SK-N-SH (cell line): ENCODE measurements around the gene RS1. TPM values are rescaled to one million over a fixed set of nuclear protein-coding genes. Genes with fewer than 3 reads are reported as not detected.

Experiments
- CTCF ChIA-PET: fragments of 300-600, 350-600 bp; formaldehyde crosslinking; extraction: SDS; loops from one replicate; lab custom pipeline; 2021; lab: Yijun Ruan, JAX
- POLR2A ChIA-PET: fragments of 350-600 bp; sonication (Branson Sonifier 250); formaldehyde crosslinking; extraction: SDS; loops from one replicate; lab custom pipeline; 2020; ENCODE audit warnings: antibody characterized with exemption, inconsistent platforms; lab: Yijun Ruan, JAX
- DNase-seq: peaks from one replicate; pipeline ENCODE4 v3.0.0; 2012
- H2AFZ ChIP-seq: fragments of 200-600 bp; sonication (generic); 2 replicates; pipeline ENCODE4 v1.8.1; 2016; ENCODE audit warnings: antibody characterized with exemption, mild to moderate bottlenecking, low read depth
- H3F3A ChIP-seq: fragments of 200-600 bp; sonication (generic); replicated peaks from 2 replicates; pipeline ENCODE3; 2016; ENCODE audit warnings: antibody characterized with exemption, mild to moderate bottlenecking; ENCODE audit not compliant: insufficient read depth
- H3K27ac ChIP-seq, 2 experiments: fragments of 200-500 bp in 1 of 2; fragments of 200-600 bp in 1 of 2; sonication (Bioruptor generic) in 1 of 2; sonication (generic), shearing (Covaris generic) in 1 of 2; 2 replicates each; pipeline versions ENCODE4 v1.5.1 to v1.6.1; 2014 to 2016; ENCODE audit warnings: low read depth in 2 of 2, inconsistent platforms in 1 of 2, low read length in 1 of 2, mild to moderate bottlenecking in 1 of 2, mixed read lengths in 1 of 2
- H3K27me3 ChIP-seq: fragments of 200-600 bp; sonication (generic), shearing (Covaris generic); 2 replicates; pipeline ENCODE4 v1.6.1; 2016; ENCODE audit warnings: mixed run types; ENCODE audit not compliant: insufficient read depth
- H3K36me3 ChIP-seq, 2 experiments: fragments of 200-500 bp in 1 of 2; fragments of 200-600 bp in 1 of 2; sonication (Bioruptor generic) in 1 of 2; sonication (generic) in 1 of 2; replicated peaks in 1 of 2; 2 replicates each; pipeline versions ENCODE3 to v1.5.1; 2014 to 2016; ENCODE audit warnings: low read length in 1 of 2, mild to moderate bottlenecking in 1 of 2; ENCODE audit not compliant: insufficient read depth in 2 of 2, control insufficient read depth in 1 of 2
- H3K4me1 ChIP-seq, 2 experiments: fragments of 200-500 bp in 1 of 2; fragments of 200-600 bp in 1 of 2; sonication (Bioruptor generic) in 1 of 2; sonication (generic), shearing (Covaris generic) in 1 of 2; 2 replicates each; pipeline versions ENCODE4 v1.5.1 to v1.6.1; 2014 to 2016; ENCODE audit warnings: low read depth in 1 of 2, low read length in 1 of 2, mixed run types in 1 of 2; ENCODE audit not compliant: insufficient read depth in 2 of 2, control insufficient read depth in 1 of 2
- H3K4me2 ChIP-seq: fragments of 200-600 bp; sonication (generic), shearing (Covaris generic); 2 replicates; pipeline ENCODE4 v1.6.1; 2017; ENCODE audit warnings: mixed run types
- H3K4me3 ChIP-seq, 2 experiments: fragments of 200-500 bp in 1 of 2; fragments of 200-600 bp in 1 of 2; sonication (Bioruptor generic) in 1 of 2; sonication (generic), shearing (Covaris generic) in 1 of 2; 2 replicates each; pipeline versions ENCODE4 v1.5.1 to v1.8.1; 2014 to 2016; ENCODE audit warnings: low read depth in 2 of 2, inconsistent platforms in 1 of 2, low read length in 1 of 2, mild to moderate bottlenecking in 1 of 2, mixed read lengths in 1 of 2, moderate library complexity in 1 of 2
- H3K79me2 ChIP-seq: fragments of 200-600 bp; sonication (generic); 2 replicates; pipeline ENCODE4 v1.8.1; 2017; ENCODE audit warnings: mild to moderate bottlenecking; ENCODE audit not compliant: insufficient read depth
- H3K9ac ChIP-seq: fragments of 200-600 bp; sonication (generic); 2 replicates; pipeline ENCODE4 v1.6.1; 2017; ENCODE audit warnings: mixed run types
- H3K9me2 ChIP-seq: fragments of 200-600 bp; sonication (generic); 2 replicates; pipeline ENCODE4 v1.6.1; 2017; ENCODE audit warnings: mixed run types
- H3K9me3 ChIP-seq: fragments of 200-600 bp; sonication (generic); 2 replicates; pipeline ENCODE4 v1.6.1; 2017; ENCODE audit warnings: mixed run types, mild to moderate bottlenecking, moderate library complexity
- H4K20me1 ChIP-seq: fragments of 200-600 bp; sonication (generic); 2 replicates; pipeline ENCODE4 v1.6.1; 2017; ENCODE audit warnings: mild to moderate bottlenecking, mixed run types; ENCODE audit not compliant: insufficient read depth
- CHD2 ChIP-seq: fragments of 150-350 bp; IDR thresholded peaks from 2 replicates; pipeline ENCODE4 v1.6.1; 2018; ENCODE audit warnings: low read length; ENCODE audit not compliant: partially characterized antibody
- CTCF ChIP-seq: fragments of 200-600 bp; sonication (generic); IDR thresholded peaks from 2 replicates; pipeline ENCODE4 v1.6.1; 2017; ENCODE audit warnings: antibody characterized with exemption, mild to moderate bottlenecking, moderate library complexity
- EP300 ChIP-seq, 2 experiments: IDR thresholded peaks; 2 replicates each; pipeline versions ENCODE4 v1.4.0 to v1.6.1; 2012; ENCODE audit warnings: borderline replicate concordance in 1 of 2, low read depth in 1 of 2, low read length in 1 of 2
- EZH2phosphoT487 ChIP-seq: fragments of 200-600 bp; sonication (generic); IDR thresholded peaks from 2 replicates; pipeline ENCODE4 v1.6.1; 2017; ENCODE audit warnings: low read depth, mixed run types, mild to moderate bottlenecking, antibody characterized with exemption, moderate library complexity, borderline replicate concordance
- GATA2 ChIP-seq: sonication (generic); formaldehyde crosslinking; IDR thresholded peaks from 2 replicates; pipeline ENCODE4 v1.5.0; 2020; ENCODE audit warnings: mild to moderate bottlenecking, missing genetic modification reagents
- NFIC ChIP-seq: IDR thresholded peaks from 2 replicates; pipeline ENCODE4 v1.4.0; 2012; ENCODE audit warnings: borderline replicate concordance
- NRF1 ChIP-seq: IDR thresholded peaks from 2 replicates; pipeline ENCODE4 v1.6.1; 2012; ENCODE audit warnings: low read depth, mild to moderate bottlenecking, low read length
- POLR2AphosphoS5 ChIP-seq: IDR thresholded peaks from 2 replicates; pipeline ENCODE4 v1.6.1; 2012; ENCODE audit warnings: low read depth, low read length
- RFX5 ChIP-seq: IDR thresholded peaks from 2 replicates; pipeline ENCODE4 v1.6.1; 2012; ENCODE audit warnings: mild to moderate bottlenecking, improper control_type of control experiment, low read length
- RXRA ChIP-seq: IDR thresholded peaks from 2 replicates; pipeline ENCODE4 v1.4.0; 2012; ENCODE audit warnings: low read depth, mild to moderate bottlenecking, borderline replicate concordance
- SMC3 ChIP-seq: IDR thresholded peaks from 2 replicates; pipeline ENCODE4 v1.6.1; 2012; ENCODE audit warnings: low read depth, low read length, improper control_type of control experiment
- TAF1 ChIP-seq: IDR thresholded peaks from 2 replicates; pipeline ENCODE4 v1.6.1; 2012; ENCODE audit warnings: low read depth, mild to moderate bottlenecking, low read length, moderate library complexity, borderline replicate concordance
- USF1 ChIP-seq: IDR thresholded peaks from 2 replicates; pipeline ENCODE4 v1.4.0; 2012; ENCODE audit warnings: low read depth, borderline replicate concordance
- YY1 ChIP-seq: IDR thresholded peaks from 2 replicates; pipeline ENCODE4 v1.4.0; 2012; ENCODE audit warnings: low read depth, mild to moderate bottlenecking
- WGBS: methylation state at CpG from one replicate; pipeline ENCODE4 v1.1.6; 2017; ENCODE audit warnings: low lambda C conversion rate; 5-methylcytosine and 5-hydroxymethylcytosine counted together
- polyA plus RNA-seq, 3 experiments: library from polyadenylated mRNA; depleted of rRNA; stranded (reverse); fragments of >200 nt; gene quantifications; 2 replicates each; pipeline ENCODE4 v1.2.3, GENCODE V29; 2012
- TF ChIP-seq, protein P1 (sequence below): IDR thresholded peaks from 2 replicates; pipeline ENCODE4; 2012
- TF ChIP-seq, protein P2 (sequence below): fragments of 150-350 bp; IDR thresholded peaks from 2 replicates; pipeline ENCODE4 v1.6.1; 2016; ENCODE audit warnings: mild to moderate bottlenecking, low read depth, low read length

The RS1 gene
- polyA plus RNA-seq, 1 of the 3 experiments (the other 2 are of a cell fraction), result not detected

GRCh38 chrX:18620349-18620748, 51.6 kb downstream of the RS1 start:
- H3K4me3 ChIP-seq, result no peak overlapping the region
- ChIA-PET POLR2A (no interaction called here), CTCF (no interaction called here)
- no peaks in the 10 kb centered on the region for H3K79me2 ChIP-seq
- H3K27ac ChIP-seq, result no peak overlapping the region; a peak in 1 of 4 replicates
- no peaks in the 10 kb centered on the region; the same call in 1 of the 2 replicates for H3K9me2 ChIP-seq
- H3K36me3 ChIP-seq, result peaks cover 0 to 14% of the 10 kb centered on the region in 2 experiments
- no peaks in the 10 kb centered on the region for H3K9me3 ChIP-seq
- WGBS, result 51% methylated on average over 7 of the region's 8 CpGs
- H3K9ac ChIP-seq, result no peak overlapping the region
- no peak overlapping the region for H2AFZ ChIP-seq
- no peak for DNase-seq
- no peaks in the 10 kb centered on the region for H4K20me1 ChIP-seq
- no peaks in the 10 kb centered on the region for H3K27me3 ChIP-seq
- H3K4me2 ChIP-seq, result no peak overlapping the region
- no peaks in the 10 kb centered on the region for H3F3A ChIP-seq
- H3K4me1 ChIP-seq, result no peaks in the 10 kb centered on the region; a peak in 1 of 4 replicates
- TF ChIP-seq TAF1 (no peak), CTCF (no peak), CHD2 (no peak), YY1 (no peak), RFX5 (no peak), RXRA (no peak), EZH2phosphoT487 (no peak), NFIC (no peak)
- TF ChIP-seq, protein P1, sequence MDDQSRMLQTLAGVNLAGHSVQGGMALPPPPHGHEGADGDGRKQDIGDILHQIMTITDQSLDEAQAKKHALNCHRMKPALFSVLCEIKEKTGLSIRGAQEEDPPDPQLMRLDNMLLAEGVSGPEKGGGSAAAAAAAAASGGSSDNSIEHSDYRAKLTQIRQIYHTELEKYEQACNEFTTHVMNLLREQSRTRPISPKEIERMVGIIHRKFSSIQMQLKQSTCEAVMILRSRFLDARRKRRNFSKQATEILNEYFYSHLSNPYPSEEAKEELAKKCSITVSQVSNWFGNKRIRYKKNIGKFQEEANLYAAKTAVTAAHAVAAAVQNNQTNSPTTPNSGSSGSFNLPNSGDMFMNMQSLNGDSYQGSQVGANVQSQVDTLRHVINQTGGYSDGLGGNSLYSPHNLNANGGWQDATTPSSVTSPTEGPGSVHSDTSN, result no peak

DNA sequence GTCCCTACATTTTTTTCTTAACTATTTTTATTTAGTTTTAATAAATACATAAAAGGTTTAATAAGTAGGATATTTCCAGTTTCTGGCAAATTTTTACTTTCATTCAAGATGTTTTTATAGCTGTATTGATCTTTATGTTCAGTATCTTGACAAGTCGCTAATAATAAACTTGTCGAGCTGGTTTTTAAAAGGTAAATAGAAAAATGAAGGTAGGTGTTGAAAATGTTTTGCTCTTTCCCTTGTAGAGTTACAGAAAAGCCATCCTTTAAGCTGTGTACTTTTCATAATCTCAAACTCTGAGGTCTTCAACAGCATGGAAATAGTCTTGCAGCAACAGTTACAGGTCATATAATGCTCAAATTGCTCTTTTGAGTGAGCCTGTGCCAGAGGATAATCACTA, 52.6 kb downstream of the RS1 start:
- no peaks in the 10 kb centered on the region for H3F3A ChIP-seq
- no peak overlapping the region for H3K9ac ChIP-seq
- ChIA-PET POLR2A (no interaction called here), CTCF (interaction anchor here (1.0 to 1.5 kb wide), 2 partner anchors 11 to 12 kb away, joined by 3 to 5 read pairs; no protein-coding TSS in a partner anchor)
- no peaks in the 10 kb centered on the region; a peak in 1 of 4 replicates for H3K4me1 ChIP-seq
- H3K27ac ChIP-seq, result no peak overlapping the region
- H3K9me3 ChIP-seq, result no peaks in the 10 kb centered on the region
- no peaks in the 10 kb centered on the region; the same call in 1 of the 2 replicates for H3K9me2 ChIP-seq
- H2AFZ ChIP-seq, result no peak overlapping the region
- no peak overlapping the region for H3K4me2 ChIP-seq
- H4K20me1 ChIP-seq, result no peaks in the 10 kb centered on the region
- peaks cover 0 to 6% of the 10 kb centered on the region in 2 experiments for H3K36me3 ChIP-seq
- 56% methylated on average over 2 of the region's 2 CpGs for WGBS
- no peak for DNase-seq
- no peak overlapping the region for H3K4me3 ChIP-seq
- no peaks in the 10 kb centered on the region for H3K27me3 ChIP-seq
- no peaks in the 10 kb centered on the region for H3K79me2 ChIP-seq
- TF ChIP-seq RFX5 (no peak), POLR2AphosphoS5 (no peak), NRF1 (no peak), EP300 (IDR thresholded peaks at IDR 0.05; ENCODE audit: borderline replicate concordance in 1 of 2, low read depth in 1 of 2, low read length in 1 of 2) (no peak), SMC3 (no peak), USF1 (no peak), NFIC (no peak), GATA2 (CRISPR knock-in tag) (no peak), EZH2phosphoT487 (no peak)
- TF ChIP-seq, protein P2, sequence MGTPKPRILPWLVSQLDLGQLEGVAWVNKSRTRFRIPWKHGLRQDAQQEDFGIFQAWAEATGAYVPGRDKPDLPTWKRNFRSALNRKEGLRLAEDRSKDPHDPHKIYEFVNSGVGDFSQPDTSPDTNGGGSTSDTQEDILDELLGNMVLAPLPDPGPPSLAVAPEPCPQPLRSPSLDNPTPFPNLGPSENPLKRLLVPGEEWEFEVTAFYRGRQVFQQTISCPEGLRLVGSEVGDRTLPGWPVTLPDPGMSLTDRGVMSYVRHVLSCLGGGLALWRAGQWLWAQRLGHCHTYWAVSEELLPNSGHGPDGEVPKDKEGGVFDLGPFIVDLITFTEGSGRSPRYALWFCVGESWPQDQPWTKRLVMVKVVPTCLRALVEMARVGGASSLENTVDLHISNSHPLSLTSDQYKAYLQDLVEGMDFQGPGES, result no peak
- TF ChIP-seq, all 33 proteins: peak for 0
